ENCODE data around the gene RPL7A. TPM values are rescaled to one million over a fixed set of nuclear protein-coding genes. Genes with fewer than 3 reads are reported as not detected.

RPL7A gene
- total RNA-seq, 1 experiment from 2014 or later = 2,895 TPM

GRCh38 chr9:133368249-133368881, 20.3 kb downstream of the RPL7A start:
- H2AFZ ChIP-seq (ENCODE audit: low read length) = no peak overlapping the region
- H3K27me3 ChIP-seq (ENCODE audit: insufficient read depth, low read length) = no peaks in the 10 kb centered on the region
- H3K27me3 Mint-ChIP-seq (ENCODE audit: low read depth) = no peaks in the 10 kb centered on the region
- no peaks in the 10 kb centered on the region for H3K9me3 Mint-ChIP-seq
- no peak overlapping the region for H4K5ac ChIP-seq (ENCODE audit: insufficient read length, low read depth, low read length)
- peaks cover 51% of the 10 kb centered on the region; the same call in 1 of the 2 replicates for H3K79me2 ChIP-seq (ENCODE audit: insufficient read depth, low read length)
- no peaks in the 10 kb centered on the region for H3K9me3 ChIP-seq (ENCODE audit: control insufficient read depth, low read depth, low read length)
- no peak overlapping the region for H4K91ac ChIP-seq (ENCODE audit: insufficient read length, low read depth, low read length)
- no peak overlapping the region for H3K9ac ChIP-seq (ENCODE audit: extremely low read depth, insufficient read length, low read length)
- no peak overlapping the region for H3K4me3 Mint-ChIP-seq
- no peak overlapping the region for H3K23ac ChIP-seq (ENCODE audit: insufficient read length, low read depth, low read length)
- no CpG with 5 or more reads among the region's 18 CpGs for WGBS (ENCODE audit: extremely low coverage, insufficient read length, low lambda C conversion rate)
- no peak overlapping the region for H3K56ac ChIP-seq (ENCODE audit: insufficient read length, low read depth, low read length)
- no peak overlapping the region for H3K4ac ChIP-seq (ENCODE audit: low read depth, low read length)
- H3K14ac ChIP-seq (ENCODE audit: insufficient read depth, low read length) = no peak overlapping the region
- H3K4me2 ChIP-seq (ENCODE audit: insufficient read depth, insufficient read length, low read length) = no peak overlapping the region
- H3K23me2 ChIP-seq (ENCODE audit: insufficient read length, low read depth, low read length, poor library complexity, severe bottlenecking) = no peaks in the 10 kb centered on the region
- no peak overlapping the region for H2BK20ac ChIP-seq (ENCODE audit: low read depth, low read length, poor library complexity, severe bottlenecking)
- no peak overlapping the region for H2AK5ac ChIP-seq (ENCODE audit: insufficient read length, low read length)
- H3K27ac ChIP-seq (ENCODE audit: insufficient read length, low read depth, low read length) = no peak overlapping the region
- no peak overlapping the region for H3K18ac ChIP-seq (ENCODE audit: insufficient read length, low read depth, low read length)
- H3K4me1 Mint-ChIP-seq = peaks cover 3 to 7% of the 10 kb centered on the region in 2 experiments; a peak in 3 of 4 replicates
- peaks cover 34% of the 10 kb centered on the region for H3K79me1 ChIP-seq (ENCODE audit: insufficient read depth, low read depth, low read length, poor library complexity, severe bottlenecking)
- no peak overlapping the region for H2BK5ac ChIP-seq (ENCODE audit: insufficient read length, low read length)
- peaks cover 33 to 87% (median 70%) of the 10 kb centered on the region in 3 experiments; a peak in 6 of 7 replicates for H3K36me3 Mint-ChIP-seq (ENCODE audit: insufficient read depth in 1 of 3, low read depth in 3 of 3)
- DNase-seq = no peak
- no peaks in the 10 kb centered on the region for H3K4me1 ChIP-seq (ENCODE audit: insufficient read depth, low read length)
- H2BK15ac ChIP-seq (ENCODE audit: low read depth, low read length) = no peak overlapping the region
- H2BK12ac ChIP-seq (ENCODE audit: insufficient read length, low read depth, low read length) = no peak overlapping the region
- TF ChIP-seq CTCF (conservative IDR thresholded peaks at IDR 0.05) = no peak
- H2BK120ac ChIP-seq (ENCODE audit: low read depth, low read length, poor library complexity, severe bottlenecking) = no peak overlapping the region
- H4K20me1 ChIP-seq (ENCODE audit: control insufficient read depth, insufficient read depth, insufficient read length) = no peaks in the 10 kb centered on the region
- peak overlapping the region in 1 of 3 experiments; percentile 69; a peak in 3 of 7 replicates for H3K27ac Mint-ChIP-seq
- no peak overlapping the region for H3T11ph ChIP-seq (ENCODE audit: low read length)
- no peak overlapping the region for H4K8ac ChIP-seq (replicated peaks; ENCODE audit: insufficient read length, low read depth, low read length)
